Astrocyte of the cerebellum (primary cell): Measurements from ENCODE around the gene S100Z.

Experiments used
- DNase-seq: peaks from one replicate; pipeline ENCODE4 v3.0.0-alpha.2; 2011; ENCODE audit warnings: low read depth
- H3K4me3 ChIP-seq: 2 replicates; pipeline ENCODE4 v1.5.1; 2011; ENCODE audit warnings: mild to moderate bottlenecking, low read depth, low read length, moderate library complexity
- in situ Hi-C: cut with HindIII; loops from 2 replicates; pipeline ENCODE4 v1.10.0; 2017; ENCODE audit warnings: low sequenced_read_pairs
- TF ChIP-seq, protein P1 (sequence below): IDR thresholded peaks from 2 replicates; pipeline ENCODE4 v1.5.1; 2012; ENCODE audit warnings: low read length, low read depth, moderate library complexity, mild to moderate bottlenecking; ENCODE audit errors: missing control alignments

The S100Z gene

GRCh38 chr5:76958991-76959767, 109.4 kb downstream of the S100Z start:
- TF ChIP-seq, protein P1, sequence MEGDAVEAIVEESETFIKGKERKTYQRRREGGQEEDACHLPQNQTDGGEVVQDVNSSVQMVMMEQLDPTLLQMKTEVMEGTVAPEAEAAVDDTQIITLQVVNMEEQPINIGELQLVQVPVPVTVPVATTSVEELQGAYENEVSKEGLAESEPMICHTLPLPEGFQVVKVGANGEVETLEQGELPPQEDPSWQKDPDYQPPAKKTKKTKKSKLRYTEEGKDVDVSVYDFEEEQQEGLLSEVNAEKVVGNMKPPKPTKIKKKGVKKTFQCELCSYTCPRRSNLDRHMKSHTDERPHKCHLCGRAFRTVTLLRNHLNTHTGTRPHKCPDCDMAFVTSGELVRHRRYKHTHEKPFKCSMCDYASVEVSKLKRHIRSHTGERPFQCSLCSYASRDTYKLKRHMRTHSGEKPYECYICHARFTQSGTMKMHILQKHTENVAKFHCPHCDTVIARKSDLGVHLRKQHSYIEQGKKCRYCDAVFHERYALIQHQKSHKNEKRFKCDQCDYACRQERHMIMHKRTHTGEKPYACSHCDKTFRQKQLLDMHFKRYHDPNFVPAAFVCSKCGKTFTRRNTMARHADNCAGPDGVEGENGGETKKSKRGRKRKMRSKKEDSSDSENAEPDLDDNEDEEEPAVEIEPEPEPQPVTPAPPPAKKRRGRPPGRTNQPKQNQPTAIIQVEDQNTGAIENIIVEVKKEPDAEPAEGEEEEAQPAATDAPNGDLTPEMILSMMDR, result no peak
- in situ Hi-C loops, result loop anchor here (5.0 kb wide), 1 partner anchor 52 kb away; no protein-coding TSS in a partner anchor
- peak; percentile 83 for DNase-seq
- H3K4me3 ChIP-seq, result no peak overlapping the region

GRCh38 chr5:76960004-76960625, 110.3 kb downstream of the S100Z start:
- in situ Hi-C loops, result no loop called here
- TF ChIP-seq, protein P1, result no peak
- DNase-seq, result peak; percentile 51
- no peak overlapping the region for H3K4me3 ChIP-seq

- no peak overlapping the region for H3K4me3 ChIP-seq
- in situ Hi-C loops, result no loop called here
- no peak for DNase-seq
- TF ChIP-seq, protein P1, result no peak
Observed at GRCh38 chr5:76964060-76964459, 114.2 kb downstream of the S100Z start.
